ENCODE data around the gene H2AZ2.

H2AZ2 gene

GRCh38 chr7:44883961-44884620 lies 36.2 kb upstream of the H2AZ2 start:
- no peak for TF ChIP-seq CTCF (IDR thresholded peaks at IDR 0.05; ENCODE audit: insufficient read depth, low read length, poor library complexity, severe bottlenecking)
- H3K4me3 ChIP-seq (replicated peaks; ENCODE audit: low read depth, low read length) = peak overlapping the region; percentile 91
- H3K36me3 ChIP-seq (ENCODE audit: control insufficient read depth, insufficient read depth, low read length) = no peaks in the 10 kb centered on the region; the same call in 1 of the 2 replicates
- DNase-seq (ENCODE audit: extremely low read depth, insufficient read length) = no peak
- H3K27me3 ChIP-seq (replicated peaks; ENCODE audit: control insufficient read depth, insufficient read depth, low read length) = no peaks in the 10 kb centered on the region

GRCh38 chr7:44882899-44883298 lies 35.0 kb upstream of the H2AZ2 start:
- Histone ChIP-seq H3K27me3 (replicated peaks; ENCODE audit: control insufficient read depth, insufficient read depth, low read length) (no peaks in the 10 kb centered on the region), H3K36me3 (ENCODE audit: control insufficient read depth, insufficient read depth, low read length) (no peaks in the 10 kb centered on the region; the same call in 1 of the 2 replicates), H3K4me3 (replicated peaks; ENCODE audit: low read depth, low read length) (peak overlapping the region; percentile 91)
- DNase-seq (ENCODE audit: extremely low read depth, insufficient read length) = no peak
- no peak for TF ChIP-seq CTCF (IDR thresholded peaks at IDR 0.05; ENCODE audit: insufficient read depth, low read length, poor library complexity, severe bottlenecking)

- TF ChIP-seq CTCF (IDR thresholded peaks at IDR 0.05; ENCODE audit: insufficient read depth, low read length, poor library complexity, severe bottlenecking) = no peak
- no peak for DNase-seq (ENCODE audit: extremely low read depth, insufficient read length)
- no peaks in the 10 kb centered on the region for H3K27me3 ChIP-seq (replicated peaks; ENCODE audit: control insufficient read depth, insufficient read depth, low read length)
- H3K36me3 ChIP-seq (ENCODE audit: control insufficient read depth, insufficient read depth, low read length) = no peaks in the 10 kb centered on the region; the same call in 1 of the 2 replicates
- H3K4me3 ChIP-seq (replicated peaks; ENCODE audit: low read depth, low read length) = peak overlapping the region; percentile 91
These were observed 33.7 kb upstream of the H2AZ2 start for GRCh38 chr7:44881610-44882009.

- H3K36me3 ChIP-seq (ENCODE audit: control insufficient read depth, insufficient read depth, low read length) = no peaks in the 10 kb centered on the region; the same call in 1 of the 2 replicates
- H3K27me3 ChIP-seq (replicated peaks; ENCODE audit: control insufficient read depth, insufficient read depth, low read length) = no peaks in the 10 kb centered on the region
- H3K4me3 ChIP-seq (replicated peaks; ENCODE audit: low read depth, low read length) = peak overlapping the region; percentile 91
- DNase-seq (ENCODE audit: extremely low read depth, insufficient read length) = no peak
- no peak for TF ChIP-seq CTCF (IDR thresholded peaks at IDR 0.05; ENCODE audit: insufficient read depth, low read length, poor library complexity, severe bottlenecking)
These were observed 33.2 kb upstream of the H2AZ2 start for GRCh38 chr7:44881066-44881600.

- no peak for DNase-seq (ENCODE audit: extremely low read depth, insufficient read length)
- no peaks in the 10 kb centered on the region for H3K27me3 ChIP-seq (replicated peaks; ENCODE audit: control insufficient read depth, insufficient read depth, low read length)
- H3K4me3 ChIP-seq (replicated peaks; ENCODE audit: low read depth, low read length) = peak overlapping the region; percentile 91
- TF ChIP-seq CTCF (IDR thresholded peaks at IDR 0.05; ENCODE audit: insufficient read depth, low read length, poor library complexity, severe bottlenecking) = no peak
- no peaks in the 10 kb centered on the region; the same call in 1 of the 2 replicates for H3K36me3 ChIP-seq (ENCODE audit: control insufficient read depth, insufficient read depth, low read length)
These were observed 32.6 kb upstream of the H2AZ2 start for GRCh38 chr7:44880317-44881018.
